ENCODE data around the gene MFAP4.

Gene MFAP4

DNA sequence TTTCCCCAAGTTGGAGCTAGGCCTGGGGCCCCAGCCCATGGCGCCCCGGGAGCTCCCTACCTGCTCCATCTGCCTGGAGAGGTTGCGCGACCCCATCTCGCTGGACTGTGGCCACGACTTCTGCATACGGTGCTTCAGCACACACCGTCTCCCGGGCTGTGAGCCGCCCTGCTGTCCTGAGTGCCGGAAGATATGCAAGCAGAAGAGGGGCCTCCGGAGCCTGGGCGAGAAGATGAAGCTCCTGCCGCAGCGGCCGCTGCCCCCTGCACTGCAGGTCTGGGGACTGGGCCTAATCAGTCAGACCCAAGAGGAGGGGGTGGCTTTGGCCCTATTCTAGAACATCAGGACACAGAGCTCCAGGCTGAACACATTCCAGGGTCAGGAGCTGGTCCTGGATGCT, 25.5 kb upstream of the MFAP4 start:
- Histone ChIP-seq H3K4me3 (ENCODE audit: low read length, poor library complexity, severe bottlenecking) (no peak overlapping the region), H3K27me3 (ENCODE audit: insufficient read depth, low read length, poor library complexity, severe bottlenecking) (no peaks in the 10 kb centered on the region), H3K9me2 (replicated peaks; ENCODE audit: low read depth, low read length) (no peaks in the 10 kb centered on the region), H3K36me3 (ENCODE audit: insufficient read depth, low read length) (no peaks in the 10 kb centered on the region), H2AFZ (ENCODE audit: low read length) (no peak overlapping the region), H4K20me1 (ENCODE audit: insufficient read depth, low read length, poor library complexity, severe bottlenecking) (no peaks in the 10 kb centered on the region), H3K4me2 (ENCODE audit: low read depth, low read length, poor library complexity, severe bottlenecking) (no peak overlapping the region), H3K79me2 (ENCODE audit: insufficient read depth, low read length) (no peaks in the 10 kb centered on the region), H3K4me1 (ENCODE audit: insufficient read depth, low read length, poor library complexity, severe bottlenecking) (no peaks in the 10 kb centered on the region), H3K9ac (ENCODE audit: low read depth, low read length, poor library complexity, severe bottlenecking) (no peak overlapping the region), H3F3A (ENCODE audit: low read depth) (no peaks in the 10 kb centered on the region), H3K9me3 (ENCODE audit: insufficient read depth, low read depth, low read length) (no peaks in the 10 kb centered on the region)
- no peak for TF ChIP-seq EZH2phosphoT487 (IDR thresholded peaks at IDR 0.05; ENCODE audit: borderline replicate concordance)
- TF ChIP-seq, protein P1, sequence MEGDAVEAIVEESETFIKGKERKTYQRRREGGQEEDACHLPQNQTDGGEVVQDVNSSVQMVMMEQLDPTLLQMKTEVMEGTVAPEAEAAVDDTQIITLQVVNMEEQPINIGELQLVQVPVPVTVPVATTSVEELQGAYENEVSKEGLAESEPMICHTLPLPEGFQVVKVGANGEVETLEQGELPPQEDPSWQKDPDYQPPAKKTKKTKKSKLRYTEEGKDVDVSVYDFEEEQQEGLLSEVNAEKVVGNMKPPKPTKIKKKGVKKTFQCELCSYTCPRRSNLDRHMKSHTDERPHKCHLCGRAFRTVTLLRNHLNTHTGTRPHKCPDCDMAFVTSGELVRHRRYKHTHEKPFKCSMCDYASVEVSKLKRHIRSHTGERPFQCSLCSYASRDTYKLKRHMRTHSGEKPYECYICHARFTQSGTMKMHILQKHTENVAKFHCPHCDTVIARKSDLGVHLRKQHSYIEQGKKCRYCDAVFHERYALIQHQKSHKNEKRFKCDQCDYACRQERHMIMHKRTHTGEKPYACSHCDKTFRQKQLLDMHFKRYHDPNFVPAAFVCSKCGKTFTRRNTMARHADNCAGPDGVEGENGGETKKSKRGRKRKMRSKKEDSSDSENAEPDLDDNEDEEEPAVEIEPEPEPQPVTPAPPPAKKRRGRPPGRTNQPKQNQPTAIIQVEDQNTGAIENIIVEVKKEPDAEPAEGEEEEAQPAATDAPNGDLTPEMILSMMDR (conservative IDR thresholded peaks at IDR 0.05; ENCODE audit: low read length): no peak

- Histone ChIP-seq H3K4me1 (ENCODE audit: insufficient read depth, low read length, poor library complexity, severe bottlenecking) (no peaks in the 10 kb centered on the region), H4K20me1 (ENCODE audit: insufficient read depth, low read length, poor library complexity, severe bottlenecking) (no peaks in the 10 kb centered on the region), H3K79me2 (ENCODE audit: insufficient read depth, low read length) (no peaks in the 10 kb centered on the region), H3F3A (ENCODE audit: low read depth) (no peaks in the 10 kb centered on the region), H3K4me2 (ENCODE audit: low read depth, low read length, poor library complexity, severe bottlenecking) (no peak overlapping the region), H3K9ac (ENCODE audit: low read depth, low read length, poor library complexity, severe bottlenecking) (no peak overlapping the region), H3K9me2 (replicated peaks; ENCODE audit: low read depth, low read length) (no peaks in the 10 kb centered on the region), H3K36me3 (ENCODE audit: insufficient read depth, low read length) (no peaks in the 10 kb centered on the region), H3K4me3 (ENCODE audit: low read length, poor library complexity, severe bottlenecking) (no peak overlapping the region), H2AFZ (ENCODE audit: low read length) (no peak overlapping the region), H3K27me3 (ENCODE audit: insufficient read depth, low read length, poor library complexity, severe bottlenecking) (no peaks in the 10 kb centered on the region), H3K9me3 (ENCODE audit: insufficient read depth, low read depth, low read length) (no peaks in the 10 kb centered on the region)
- TF ChIP-seq, protein P1 (conservative IDR thresholded peaks at IDR 0.05; ENCODE audit: low read length): no peak
- TF ChIP-seq EZH2phosphoT487 (IDR thresholded peaks at IDR 0.05; ENCODE audit: borderline replicate concordance): no peak
These were observed 24.6 kb upstream of the MFAP4 start for GRCh38 chr17:19411631-19412030.

DNA sequence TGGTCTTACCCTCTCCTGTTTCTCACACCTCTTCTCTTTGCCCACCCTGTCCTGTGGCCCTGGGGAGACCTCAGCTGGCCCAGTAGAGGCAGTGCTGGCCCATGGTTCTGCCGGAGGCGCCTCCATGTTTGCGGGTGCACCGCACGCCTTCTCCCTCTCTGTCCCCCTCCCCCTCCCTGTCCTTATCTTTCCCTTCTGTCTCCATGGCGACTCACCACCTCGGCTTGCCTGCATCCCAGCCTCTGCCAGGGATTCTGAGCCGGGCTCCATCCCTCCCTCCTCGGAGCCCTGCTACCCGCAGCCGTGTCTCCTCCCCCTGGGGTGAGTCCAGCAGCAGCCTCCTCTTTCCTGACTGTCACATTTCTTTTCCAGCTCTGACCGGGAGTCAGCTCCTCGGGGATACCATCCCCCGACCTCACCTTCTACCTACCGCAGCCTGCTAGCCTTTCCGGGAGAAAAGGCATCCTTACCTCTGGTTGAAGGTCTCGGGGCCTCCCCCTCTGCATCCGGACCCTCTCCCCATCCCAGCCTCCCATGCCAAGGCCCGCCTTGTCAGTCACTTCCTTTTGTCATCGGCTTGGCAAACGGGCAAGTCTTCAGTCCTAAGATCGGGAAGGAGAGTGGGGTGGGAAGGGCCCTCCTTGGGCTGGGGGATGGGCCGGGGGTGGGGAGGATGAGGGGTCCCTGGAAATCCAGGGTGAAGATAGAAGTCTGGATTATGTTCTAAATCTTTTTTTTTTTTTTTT, 24.1 kb upstream of the MFAP4 start, which contains the start of gene RNF112:
Gene RNF112 (plus strand): TSS at position 358 of the 746 bp plus-strand sequence. CDS start 177 bp downstream, at position 535.
- no peaks in the 10 kb centered on the region for H3F3A ChIP-seq (ENCODE audit: low read depth)
- no peak within 1 kb of the TSS for H3K4me2 ChIP-seq (ENCODE audit: low read depth, low read length, poor library complexity, severe bottlenecking)
- no peaks in the 10 kb centered on the region for H3K9me2 ChIP-seq (replicated peaks; ENCODE audit: low read depth, low read length)
- no peak within 1 kb of the TSS for H3K9ac ChIP-seq (ENCODE audit: low read depth, low read length, poor library complexity, severe bottlenecking)
- H3K4me1 ChIP-seq (ENCODE audit: insufficient read depth, low read length, poor library complexity, severe bottlenecking): no peaks in the 10 kb centered on the region
- no peaks in the 10 kb centered on the region for H3K36me3 ChIP-seq (ENCODE audit: insufficient read depth, low read length)
- H2AFZ ChIP-seq (ENCODE audit: low read length): no peak within 1 kb of the TSS
- H3K4me3 ChIP-seq (ENCODE audit: low read length, poor library complexity, severe bottlenecking): no peak within 1 kb of the TSS
- H3K27me3 ChIP-seq (ENCODE audit: insufficient read depth, low read length, poor library complexity, severe bottlenecking): no peaks in the 10 kb centered on the region
- no peaks in the 10 kb centered on the region for H4K20me1 ChIP-seq (ENCODE audit: insufficient read depth, low read length, poor library complexity, severe bottlenecking)
- H3K9me3 ChIP-seq (ENCODE audit: insufficient read depth, low read depth, low read length): no peaks in the 10 kb centered on the region
- TF ChIP-seq, protein P1 (conservative IDR thresholded peaks at IDR 0.05; ENCODE audit: low read length): no peak
- TF ChIP-seq EZH2phosphoT487 (IDR thresholded peaks at IDR 0.05; ENCODE audit: borderline replicate concordance): no peak
- no peaks in the 10 kb centered on the region for H3K79me2 ChIP-seq (ENCODE audit: insufficient read depth, low read length)

Data from Loucy (cell line).